Esophagus muscularis mucosa (tissue), 4 donors: ENCODE data around the gene MAGED1.

ENCODE experiments used
- EP300 ChIP-seq: sonication (generic); formaldehyde crosslinking; IDR thresholded peaks from one replicate; pipeline ENCODE4 v1.6.1; 2017; ENCODE audit warnings: antibody characterized with exemption
- POLR2A ChIP-seq: fragments of 450-650 bp; IDR thresholded peaks from one replicate; pipeline ENCODE4 v1.6.1; 2017; ENCODE audit warnings: antibody characterized with exemption, moderate library complexity, mild to moderate bottlenecking, low read depth
- POLR2AphosphoS5 ChIP-seq, 2 donors: sonication (generic); formaldehyde crosslinking; IDR thresholded peaks; one replicate each; pipeline ENCODE4 v1.6.1; 2017; ENCODE audit warnings: antibody characterized with exemption in 2 of 2
- TF ChIP-seq, protein P1 (sequence below), 3 experiments: fragments of 200-600 bp in 2 of 3; fragments of 450-650 bp in 1 of 3; sonication (generic) in 2 of 3; IDR thresholded peaks; one replicate each; pipeline ENCODE4 v1.5.1; 2017 to 2019; ENCODE audit warnings: antibody characterized with exemption in 3 of 3, mild to moderate bottlenecking in 2 of 3, moderate library complexity in 1 of 3

- TF ChIP-seq POLR2A, result no peak
- TF ChIP-seq, protein P1, sequence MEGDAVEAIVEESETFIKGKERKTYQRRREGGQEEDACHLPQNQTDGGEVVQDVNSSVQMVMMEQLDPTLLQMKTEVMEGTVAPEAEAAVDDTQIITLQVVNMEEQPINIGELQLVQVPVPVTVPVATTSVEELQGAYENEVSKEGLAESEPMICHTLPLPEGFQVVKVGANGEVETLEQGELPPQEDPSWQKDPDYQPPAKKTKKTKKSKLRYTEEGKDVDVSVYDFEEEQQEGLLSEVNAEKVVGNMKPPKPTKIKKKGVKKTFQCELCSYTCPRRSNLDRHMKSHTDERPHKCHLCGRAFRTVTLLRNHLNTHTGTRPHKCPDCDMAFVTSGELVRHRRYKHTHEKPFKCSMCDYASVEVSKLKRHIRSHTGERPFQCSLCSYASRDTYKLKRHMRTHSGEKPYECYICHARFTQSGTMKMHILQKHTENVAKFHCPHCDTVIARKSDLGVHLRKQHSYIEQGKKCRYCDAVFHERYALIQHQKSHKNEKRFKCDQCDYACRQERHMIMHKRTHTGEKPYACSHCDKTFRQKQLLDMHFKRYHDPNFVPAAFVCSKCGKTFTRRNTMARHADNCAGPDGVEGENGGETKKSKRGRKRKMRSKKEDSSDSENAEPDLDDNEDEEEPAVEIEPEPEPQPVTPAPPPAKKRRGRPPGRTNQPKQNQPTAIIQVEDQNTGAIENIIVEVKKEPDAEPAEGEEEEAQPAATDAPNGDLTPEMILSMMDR (IDR thresholded peaks at IDR 0.05), result no peak
- TF ChIP-seq EP300, result no peak
- no peak for TF ChIP-seq POLR2AphosphoS5 (IDR thresholded peaks at IDR 0.05)
Observed at GRCh38 chrX:51891821-51892551, 1.4 kb upstream of the MAGED1 start.
